ENCODE results near the gene TIAM2. TPM values are rescaled to one million over a fixed set of nuclear protein-coding genes. Genes with fewer than 3 reads are reported as not detected.

Gene TIAM2
- total RNA-seq, 4 donors from 2014 or later: 4.2 to 12.7 (median 7.5) TPM

GRCh38 chr6:155306958-155307357, 311.8 kb downstream of the TIAM2 start:
- Histone ChIP-seq H3K9me3 (no peaks in the 10 kb centered on the region), H3K27ac (no peak overlapping the region), H3K4me1 (no peaks in the 10 kb centered on the region), H3K4me3 (no peak overlapping the region), H3K27me3 (no peaks in the 10 kb centered on the region), H3K36me3 (peaks cover 0 to 28% (median 4%) of the 10 kb centered on the region in 4 donors)
- TF ChIP-seq POLR2A (IDR thresholded peaks at IDR 0.05) (no peak), EP300 (IDR thresholded peaks at IDR 0.05; ENCODE audit: low read depth) (no peak), CTCF (IDR thresholded peaks at IDR 0.05) (no peak), POLR2AphosphoS5 (IDR thresholded peaks at IDR 0.05) (no peak)
- no peak for DNase-seq
- intact Hi-C loops (cut with DNase I; ENCODE audit: low total_unique reads): no loop called here
- in situ Hi-C loops (cut with MboI; ENCODE audit: low pct_ligation_motif_present in 1 of 4, low pct_unique_long_range_greater_than_20kb in 1 of 4, low sequenced_read_pairs in 3 of 4): no loop called here
- 82% methylated on average over 2 of the region's 2 CpGs; no CpG with 5 or more reads in 1 of the 2 donors for WGBS, 2 donors (ENCODE audit: low coverage in 1 of 2)

Measured in transverse colon (tissue), 4 donors.